HFFc6 (cell line): ENCODE measurements around the gene UNC80. TPM values are rescaled to one million over a fixed set of nuclear protein-coding genes. Genes with fewer than 3 reads are reported as not detected.
A peak's percentile ranks its signal among the peaks of the same experiment; 100 is the strongest.

ENCODE experiments used
- DNase-seq: peaks from one replicate; pipeline ENCODE4 v3.0.0-alpha.2; 2018
- H3K27ac Mint-ChIP-seq: 2 replicates; pipeline ENCODE4 v1.8.0; 2020; ENCODE audit warnings: mild to moderate bottlenecking, mixed read lengths
- H3K27me3 Mint-ChIP-seq: 2 replicates; pipeline ENCODE4 v1.8.0; 2021; ENCODE audit warnings: mild to moderate bottlenecking, moderate library complexity, mixed read lengths; ENCODE audit not compliant: insufficient read depth
- H3K36me3 Mint-ChIP-seq: 2 replicates; pipeline ENCODE4 v1.8.0; 2021; ENCODE audit warnings: low read depth, mixed read lengths
- H3K4me1 Mint-ChIP-seq: 2 replicates; pipeline ENCODE4 v1.8.0; 2020; ENCODE audit warnings: low read depth, mixed read lengths
- H3K4me3 Mint-ChIP-seq: 2 replicates; pipeline ENCODE4 v1.8.0; 2020; ENCODE audit warnings: mild to moderate bottlenecking, moderate library complexity, mixed read lengths
- H3K9me3 Mint-ChIP-seq: 2 replicates; pipeline ENCODE4 v1.8.0; 2020; ENCODE audit warnings: mild to moderate bottlenecking, mixed read lengths
- total RNA-seq, 6 experiments: library from RNA; stranded (reverse); fragmentation: NEBNext Ultra II Directional; extraction: Animal tissue kit (Norgen Biotek cat#: 25700); gene quantifications; 2 replicates in 1 of 6; 3 replicates in 5 of 6; pipeline ENCODE4 v1.2.3, GENCODE V29; 2021
- TF ChIP-seq, protein P1 (sequence below): fragments of 200-600 bp; sonication (generic); IDR thresholded peaks from 2 replicates; pipeline ENCODE4 v1.5.0; 2021; ENCODE audit warnings: antibody characterized with exemption, mild to moderate bottlenecking

UNC80 gene
- total RNA-seq, 6 experiments from 2014 or later, result not detected

DNA sequence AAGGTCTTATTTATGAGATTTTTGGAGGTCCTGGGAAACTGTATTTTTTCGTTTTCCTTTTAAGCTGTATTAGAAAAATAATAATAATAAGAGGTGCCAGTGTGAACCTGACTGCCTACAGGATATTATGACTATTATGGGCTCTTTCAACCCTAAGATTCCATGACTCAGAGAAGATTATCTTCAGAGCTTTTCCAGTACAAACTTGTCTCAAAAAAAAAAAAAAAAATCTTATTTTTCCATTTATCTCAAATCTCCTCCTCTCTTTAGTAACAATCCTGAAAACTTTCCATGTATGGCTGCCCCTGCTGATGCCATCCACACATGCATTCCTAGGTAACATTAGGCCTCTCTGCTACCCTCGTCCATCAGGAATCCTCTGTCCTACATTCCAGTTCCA is 194.1 kb downstream of the UNC80 start:
- H3K4me1 Mint-ChIP-seq, result no peaks in the 10 kb centered on the region
- TF ChIP-seq, protein P1, sequence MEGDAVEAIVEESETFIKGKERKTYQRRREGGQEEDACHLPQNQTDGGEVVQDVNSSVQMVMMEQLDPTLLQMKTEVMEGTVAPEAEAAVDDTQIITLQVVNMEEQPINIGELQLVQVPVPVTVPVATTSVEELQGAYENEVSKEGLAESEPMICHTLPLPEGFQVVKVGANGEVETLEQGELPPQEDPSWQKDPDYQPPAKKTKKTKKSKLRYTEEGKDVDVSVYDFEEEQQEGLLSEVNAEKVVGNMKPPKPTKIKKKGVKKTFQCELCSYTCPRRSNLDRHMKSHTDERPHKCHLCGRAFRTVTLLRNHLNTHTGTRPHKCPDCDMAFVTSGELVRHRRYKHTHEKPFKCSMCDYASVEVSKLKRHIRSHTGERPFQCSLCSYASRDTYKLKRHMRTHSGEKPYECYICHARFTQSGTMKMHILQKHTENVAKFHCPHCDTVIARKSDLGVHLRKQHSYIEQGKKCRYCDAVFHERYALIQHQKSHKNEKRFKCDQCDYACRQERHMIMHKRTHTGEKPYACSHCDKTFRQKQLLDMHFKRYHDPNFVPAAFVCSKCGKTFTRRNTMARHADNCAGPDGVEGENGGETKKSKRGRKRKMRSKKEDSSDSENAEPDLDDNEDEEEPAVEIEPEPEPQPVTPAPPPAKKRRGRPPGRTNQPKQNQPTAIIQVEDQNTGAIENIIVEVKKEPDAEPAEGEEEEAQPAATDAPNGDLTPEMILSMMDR, result no peak
- peaks cover 2% of the 10 kb centered on the region for H3K27me3 Mint-ChIP-seq
- H3K27ac Mint-ChIP-seq, result no peak overlapping the region
- H3K4me3 Mint-ChIP-seq, result no peak overlapping the region
- DNase-seq, result no peak
- H3K9me3 Mint-ChIP-seq, result no peaks in the 10 kb centered on the region
- no peaks in the 10 kb centered on the region for H3K36me3 Mint-ChIP-seq

DNA sequence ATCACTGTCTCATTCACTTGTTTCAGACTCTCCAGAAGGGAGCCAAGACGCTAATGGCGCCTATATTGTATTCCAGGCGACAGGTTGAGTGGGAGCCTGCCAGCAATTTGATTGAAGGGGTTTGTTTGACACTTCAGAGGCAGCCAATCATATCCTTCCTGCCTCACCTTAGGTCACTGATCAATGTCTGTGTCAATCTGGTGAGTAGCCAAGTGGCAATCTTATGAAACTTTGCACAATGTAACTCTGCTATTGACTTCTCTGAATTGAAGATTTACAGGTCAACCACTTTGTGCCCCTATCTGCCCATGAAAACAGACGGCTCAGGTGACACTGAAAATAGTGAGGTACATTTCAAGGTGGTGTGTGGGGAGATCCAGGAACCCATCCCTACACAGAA is 198.1 kb downstream of the UNC80 start:
- Mint-ChIP-seq H3K27me3 (peaks cover 2% of the 10 kb centered on the region), H3K36me3 (no peaks in the 10 kb centered on the region), H3K4me3 (no peak overlapping the region), H3K27ac (no peak overlapping the region), H3K4me1 (no peaks in the 10 kb centered on the region), H3K9me3 (no peaks in the 10 kb centered on the region)
- TF ChIP-seq, protein P1, result no peak
- DNase-seq, result no peak

DNA sequence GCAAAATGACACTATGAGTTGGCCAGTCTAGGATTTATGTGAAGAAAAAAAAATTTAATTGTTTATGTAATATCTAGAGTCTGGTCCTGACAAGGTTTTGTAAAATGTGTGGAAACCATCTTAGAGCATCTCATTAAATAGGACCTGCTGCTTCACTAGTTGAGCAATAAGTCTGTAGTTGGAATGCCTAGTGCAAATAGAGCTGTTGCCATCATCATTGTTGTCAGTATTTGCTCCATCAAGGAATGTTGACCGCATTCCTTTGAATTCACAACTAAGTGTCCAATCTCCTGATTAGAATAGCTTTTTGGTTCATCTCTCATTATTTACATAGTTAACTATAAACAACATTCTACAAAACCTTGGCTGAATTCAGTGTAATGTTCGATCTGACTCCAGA is 198.6 kb downstream of the UNC80 start:
- no peak overlapping the region for H3K4me3 Mint-ChIP-seq
- H3K27ac Mint-ChIP-seq, result no peak overlapping the region
- no peaks in the 10 kb centered on the region for H3K36me3 Mint-ChIP-seq
- DNase-seq, result no peak
- H3K4me1 Mint-ChIP-seq, result no peaks in the 10 kb centered on the region
- peaks cover 2% of the 10 kb centered on the region for H3K27me3 Mint-ChIP-seq
- TF ChIP-seq, protein P1, result no peak
- no peaks in the 10 kb centered on the region for H3K9me3 Mint-ChIP-seq

DNA sequence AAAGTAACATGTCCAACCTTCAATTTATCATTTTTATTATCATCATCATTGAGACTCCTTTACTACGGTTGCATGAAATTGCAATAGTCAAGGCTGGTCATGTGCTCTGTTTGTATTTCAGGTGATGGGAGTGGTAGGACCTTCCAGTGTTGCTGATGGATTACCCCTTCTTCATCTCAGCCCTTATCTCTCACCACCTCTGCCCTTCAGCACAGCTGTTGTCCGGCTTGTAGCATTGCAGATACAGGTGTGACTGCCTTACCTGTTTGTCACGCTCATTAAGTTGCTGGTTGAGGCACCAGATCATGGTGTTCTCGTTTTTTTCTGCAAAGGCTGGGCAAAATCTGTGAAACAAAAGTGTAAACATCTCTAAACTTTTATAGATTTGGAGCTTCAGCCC is 199.1 kb downstream of the UNC80 start:
- TF ChIP-seq, protein P1, result no peak
- H3K9me3 Mint-ChIP-seq, result no peaks in the 10 kb centered on the region
- no peak overlapping the region for H3K27ac Mint-ChIP-seq
- no peak for DNase-seq
- no peak overlapping the region for H3K4me3 Mint-ChIP-seq
- peaks cover 2% of the 10 kb centered on the region for H3K27me3 Mint-ChIP-seq
- no peaks in the 10 kb centered on the region for H3K4me1 Mint-ChIP-seq
- no peaks in the 10 kb centered on the region for H3K36me3 Mint-ChIP-seq

DNA sequence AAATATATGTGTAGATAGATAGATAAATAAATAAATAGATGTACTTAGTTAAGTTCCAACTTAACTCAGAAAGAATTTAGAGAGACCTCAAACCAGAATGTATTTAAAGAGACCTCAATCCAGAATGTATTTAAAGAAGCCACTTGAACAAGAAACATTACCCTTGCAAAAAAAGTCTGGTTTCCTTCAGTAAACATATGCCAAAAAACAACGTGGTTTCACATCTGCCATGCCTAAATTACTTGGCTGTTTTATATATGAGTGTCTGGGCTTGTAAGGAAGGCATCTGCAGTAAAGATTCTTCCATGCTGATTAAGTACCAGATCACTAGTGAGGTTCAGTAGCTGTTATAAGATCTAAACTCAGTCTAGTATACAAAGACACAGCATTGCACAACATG is 201.7 kb downstream of the UNC80 start:
- Mint-ChIP-seq H3K36me3 (no peaks in the 10 kb centered on the region), H3K9me3 (no peaks in the 10 kb centered on the region), H3K27me3 (peaks cover 2% of the 10 kb centered on the region; the same call in 1 of the 2 replicates), H3K4me1 (no peaks in the 10 kb centered on the region), H3K27ac (no peak overlapping the region), H3K4me3 (no peak overlapping the region)
- DNase-seq, result peak; percentile 4
- TF ChIP-seq, protein P1, result no peak

DNA sequence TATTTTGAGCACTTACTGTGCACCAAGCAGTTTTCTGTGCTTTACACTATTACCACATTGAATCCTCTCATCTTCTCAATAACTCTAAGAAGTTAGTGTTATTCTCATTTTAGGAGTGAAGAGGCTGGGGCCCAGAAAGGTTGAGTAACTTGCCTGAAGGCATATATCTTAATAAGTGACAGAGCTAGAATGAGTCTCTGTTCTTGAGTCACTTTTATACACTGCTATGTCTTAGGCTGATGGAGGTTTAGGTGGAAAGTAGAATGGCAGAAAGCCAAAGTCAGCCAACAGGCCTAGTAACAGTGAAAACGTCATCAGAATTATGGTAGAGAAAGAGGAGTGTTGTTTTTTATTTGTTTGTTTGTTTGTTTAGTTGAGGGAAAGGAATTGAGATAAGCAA is 202.9 kb downstream of the UNC80 start:
- Mint-ChIP-seq H3K36me3 (no peaks in the 10 kb centered on the region), H3K4me1 (no peaks in the 10 kb centered on the region), H3K27me3 (peaks cover 1% of the 10 kb centered on the region; the same call in 1 of the 2 replicates), H3K9me3 (no peaks in the 10 kb centered on the region), H3K27ac (no peak overlapping the region), H3K4me3 (no peak overlapping the region)
- TF ChIP-seq, protein P1, result no peak
- peak; percentile 43 for DNase-seq
